HepG2 (cell line): ENCODE results near the gene TBX6. TPM values are rescaled to one million over a fixed set of nuclear protein-coding genes. Genes with fewer than 3 reads are reported as not detected.

ENCODE experiments used
- ARID2 ChIP-seq: sonication (generic); formaldehyde crosslinking; IDR thresholded peaks from 2 replicates; pipeline ENCODE4 v1.8.1; 2022; ENCODE audit warnings: mild to moderate bottlenecking, missing genetic modification reagents, borderline replicate concordance
- ESRRA ChIP-seq: sonication (generic); formaldehyde crosslinking; IDR thresholded peaks from 2 replicates; pipeline ENCODE4 v1.5.1; 2020; ENCODE audit warnings: mild to moderate bottlenecking, low read depth, missing genetic modification reagents
- GLI4 ChIP-seq: sonication (generic); formaldehyde crosslinking; IDR thresholded peaks from 2 replicates; pipeline ENCODE4 v1.5.1; 2020; ENCODE audit warnings: missing genetic modification reagents, mild to moderate bottlenecking, moderate library complexity, borderline replicate concordance
- MAFG ChIP-seq: sonication (generic); formaldehyde crosslinking; IDR thresholded peaks from 2 replicates; pipeline ENCODE4 v1.5.1; 2020; ENCODE audit warnings: mild to moderate bottlenecking, missing genetic modification reagents
- POLR2A ChIP-seq, 2 experiments: IDR thresholded peaks; 2 replicates each; pipeline ENCODE4 v1.6.1; 2011; ENCODE audit warnings: low read depth in 2 of 2, low read length in 2 of 2, mild to moderate bottlenecking in 1 of 2, moderate library complexity in 1 of 2; ENCODE audit not compliant: insufficient read depth in 1 of 2
- SMAD3 ChIP-seq: sonication (generic); formaldehyde crosslinking; IDR thresholded peaks from 2 replicates; pipeline ENCODE4 v1.4.0; 2020; ENCODE audit warnings: missing genetic modification reagents
- TEAD3 ChIP-seq: optimal IDR thresholded peaks from 2 replicates; pipeline ENCODE3; 2016; ENCODE audit warnings: borderline replicate concordance
- U2AF1 ChIP-seq: fragments of 200-400 bp; formaldehyde crosslinking; optimal IDR thresholded peaks from 2 replicates; pipeline ENCODE3; 2017; ENCODE audit warnings: mild to moderate bottlenecking, low read depth, low read length
- ZFP82 ChIP-seq: sonication (generic); formaldehyde crosslinking; IDR thresholded peaks from 2 replicates; pipeline ENCODE4 v1.5.1; 2020; ENCODE audit warnings: mild to moderate bottlenecking, missing genetic modification reagents, borderline replicate concordance
- ZKSCAN5 ChIP-seq: sonication (generic); formaldehyde crosslinking; IDR thresholded peaks from 2 replicates; pipeline ENCODE4 v1.5.1; 2020; ENCODE audit warnings: mild to moderate bottlenecking, missing genetic modification reagents
- ZMYM2 ChIP-seq: sonication (generic); formaldehyde crosslinking; IDR thresholded peaks from 2 replicates; pipeline ENCODE4 v1.8.0; 2022; ENCODE audit warnings: mild to moderate bottlenecking, missing genetic modification reagents
- ZNF232 ChIP-seq: sonication (generic); formaldehyde crosslinking; IDR thresholded peaks from 2 replicates; pipeline ENCODE4 v1.4.0; 2020; ENCODE audit warnings: missing genetic modification reagents, borderline replicate concordance
- ZNF7 ChIP-seq: IDR thresholded peaks from 2 replicates; pipeline ENCODE4 v1.6.1; 2016; ENCODE audit warnings: missing biosample characterization, missing genetic modification reagents
- ZNF879 ChIP-seq: sonication (generic); formaldehyde crosslinking; IDR thresholded peaks from 2 replicates; pipeline ENCODE4 v1.8.1; 2023; ENCODE audit warnings: missing genetic modification reagents
- polyA plus RNA-seq, 8 experiments: library from polyadenylated mRNA; depleted of rRNA in 3 of 8; stranded (reverse) in 7 of 8; unstranded in 1 of 8; fragments of >200 nt; fragmentation: Illumina TruSeq in 4 of 8; extraction: Trizol in 4 of 8; gene quantifications; 2 replicates each; pipeline versions ENCODE4 v1.2.1 to v1.2.3, GENCODE V29; 2011 to 2016; ENCODE audit warnings: low read depth in 4 of 8, missing spikeins in 1 of 8, mixed read lengths in 1 of 8; ENCODE audit not compliant: insufficient read depth in 1 of 8
- total RNA-seq, 5 experiments: library from RNA; depleted of rRNA; stranded (reverse); fragments of >200 nt; fragmentation: Illumina TruSeq; extraction: Trizol; gene quantifications; 2 replicates each; pipeline ENCODE4 v1.2.3, GENCODE V29; 2016; ENCODE audit warnings: low read depth in 1 of 5
- TF ChIP-seq, protein P1 (sequence below): sonication (generic); formaldehyde crosslinking; conservative IDR thresholded peaks from 2 replicates; pipeline ENCODE4 v1.5.0; 2020; ENCODE audit warnings: missing genetic modification reagents
- TF ChIP-seq, protein P2 (sequence below): sonication (generic); formaldehyde crosslinking; IDR thresholded peaks from 2 replicates; pipeline ENCODE4 v1.4.0; 2020; ENCODE audit warnings: missing genetic modification reagents, borderline replicate concordance
- TF ChIP-seq, protein P3 (sequence below): sonication (generic); formaldehyde crosslinking; IDR thresholded peaks from 2 replicates; pipeline ENCODE4 v1.4.0; 2020; ENCODE audit warnings: mild to moderate bottlenecking, missing genetic modification reagents
- TF ChIP-seq, protein P4 (sequence below): sonication (generic); formaldehyde crosslinking; IDR thresholded peaks from 2 replicates; pipeline ENCODE4 v1.8.0; 2022; ENCODE audit warnings: mild to moderate bottlenecking, missing genetic modification reagents, borderline replicate concordance
- TF ChIP-seq, protein P5 (sequence below): sonication (generic); formaldehyde crosslinking; IDR thresholded peaks from 2 replicates; pipeline ENCODE4 v1.4.0; 2020; ENCODE audit warnings: missing genetic modification reagents

TBX6 gene
- total and polyA plus RNA-seq, 2 of the 13 experiments (the other 11 are each of a cell fraction or from before 2014, with no cell fraction given), result 0.24 to 0.42 TPM

DNA sequence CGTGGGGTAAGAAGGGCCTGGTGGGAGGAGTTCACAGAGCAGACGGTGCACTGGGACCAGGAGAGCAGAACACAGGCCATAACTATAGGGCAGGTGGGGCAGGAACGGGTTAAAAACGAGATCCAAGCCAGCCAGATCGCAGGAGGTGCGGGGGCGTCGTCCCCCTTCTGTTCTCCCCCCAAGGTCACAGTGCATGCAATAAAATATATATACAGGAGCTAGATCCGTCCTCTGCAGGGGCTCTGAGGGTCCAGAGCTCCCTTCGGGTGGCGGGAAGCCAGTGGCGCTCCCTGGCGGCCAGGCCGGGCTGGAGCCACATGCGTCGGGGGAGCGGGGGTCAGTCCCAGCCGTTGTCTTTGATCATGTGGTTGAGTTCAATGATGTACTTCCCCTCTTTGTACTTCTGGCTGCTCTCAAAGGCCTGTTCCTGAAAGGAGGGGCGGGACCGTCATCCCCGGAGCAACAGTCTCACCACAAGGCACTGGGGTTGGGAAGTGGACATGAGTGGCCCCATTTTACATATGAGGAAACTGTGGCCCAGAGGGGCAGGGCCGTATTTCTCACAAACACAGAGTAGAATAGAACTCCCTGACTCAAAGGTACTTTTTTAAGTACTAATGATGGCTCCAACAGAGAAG is 768 bp upstream of the TBX6 start (continued):
- TF ChIP-seq, protein P1, sequence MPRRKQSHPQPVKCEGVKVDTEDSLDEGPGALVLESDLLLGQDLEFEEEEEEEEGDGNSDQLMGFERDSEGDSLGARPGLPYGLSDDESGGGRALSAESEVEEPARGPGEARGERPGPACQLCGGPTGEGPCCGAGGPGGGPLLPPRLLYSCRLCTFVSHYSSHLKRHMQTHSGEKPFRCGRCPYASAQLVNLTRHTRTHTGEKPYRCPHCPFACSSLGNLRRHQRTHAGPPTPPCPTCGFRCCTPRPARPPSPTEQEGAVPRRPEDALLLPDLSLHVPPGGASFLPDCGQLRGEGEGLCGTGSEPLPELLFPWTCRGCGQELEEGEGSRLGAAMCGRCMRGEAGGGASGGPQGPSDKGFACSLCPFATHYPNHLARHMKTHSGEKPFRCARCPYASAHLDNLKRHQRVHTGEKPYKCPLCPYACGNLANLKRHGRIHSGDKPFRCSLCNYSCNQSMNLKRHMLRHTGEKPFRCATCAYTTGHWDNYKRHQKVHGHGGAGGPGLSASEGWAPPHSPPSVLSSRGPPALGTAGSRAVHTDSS (CRISPR knock-in tag), result no peak
- TF ChIP-seq ESRRA (peak; percentile 65; the same call in 1 of the 2 replicates), ZMYM2 (peak; percentile 95), MAFG (CRISPR knock-in tag) (no peak), ZNF232 (CRISPR knock-in tag) (no peak; the same call in 1 of the 2 replicates), ARID2 (CRISPR knock-in tag) (no peak), POLR2A (IDR thresholded peaks at IDR 0.05; ENCODE audit: insufficient read depth in 1 of 2, low read depth in 2 of 2, low read length in 2 of 2) (peak in 1 of 2 experiments; percentile 60; a peak in 1 of 4 replicates), ZNF879 (CRISPR knock-in tag) (peak; percentile 78; the same call in 1 of the 2 replicates), U2AF1 (no peak), ZNF7 (CRISPR knock-in tag) (no peak), ZKSCAN5 (CRISPR knock-in tag) (no peak), SMAD3 (peak; percentile 60), GLI4 (no peak), TEAD3 (CRISPR knock-in tag) (peak; percentile 39), ZFP82 (CRISPR knock-in tag) (no peak)
- TF ChIP-seq, protein P2, sequence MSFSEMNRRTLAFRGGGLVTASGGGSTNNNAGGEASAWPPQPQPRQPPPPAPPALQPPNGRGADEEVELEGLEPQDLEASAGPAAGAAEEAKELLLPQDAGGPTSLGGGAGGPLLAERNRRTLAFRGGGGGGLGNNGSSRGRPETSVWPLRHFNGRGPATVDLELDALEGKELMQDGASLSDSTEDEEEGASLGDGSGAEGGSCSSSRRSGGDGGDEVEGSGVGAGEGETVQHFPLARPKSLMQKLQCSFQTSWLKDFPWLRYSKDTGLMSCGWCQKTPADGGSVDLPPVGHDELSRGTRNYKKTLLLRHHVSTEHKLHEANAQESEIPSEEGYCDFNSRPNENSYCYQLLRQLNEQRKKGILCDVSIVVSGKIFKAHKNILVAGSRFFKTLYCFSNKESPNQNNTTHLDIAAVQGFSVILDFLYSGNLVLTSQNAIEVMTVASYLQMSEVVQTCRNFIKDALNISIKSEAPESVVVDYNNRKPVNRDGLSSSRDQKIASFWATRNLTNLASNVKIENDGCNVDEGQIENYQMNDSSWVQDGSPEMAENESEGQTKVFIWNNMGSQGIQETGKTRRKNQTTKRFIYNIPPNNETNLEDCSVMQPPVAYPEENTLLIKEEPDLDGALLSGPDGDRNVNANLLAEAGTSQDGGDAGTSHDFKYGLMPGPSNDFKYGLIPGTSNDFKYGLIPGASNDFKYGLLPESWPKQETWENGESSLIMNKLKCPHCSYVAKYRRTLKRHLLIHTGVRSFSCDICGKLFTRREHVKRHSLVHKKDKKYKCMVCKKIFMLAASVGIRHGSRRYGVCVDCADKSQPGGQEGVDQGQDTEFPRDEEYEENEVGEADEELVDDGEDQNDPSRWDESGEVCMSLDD (CRISPR knock-in tag), result peak; percentile 82; the same call in 1 of the 2 replicates
- TF ChIP-seq, protein P3, sequence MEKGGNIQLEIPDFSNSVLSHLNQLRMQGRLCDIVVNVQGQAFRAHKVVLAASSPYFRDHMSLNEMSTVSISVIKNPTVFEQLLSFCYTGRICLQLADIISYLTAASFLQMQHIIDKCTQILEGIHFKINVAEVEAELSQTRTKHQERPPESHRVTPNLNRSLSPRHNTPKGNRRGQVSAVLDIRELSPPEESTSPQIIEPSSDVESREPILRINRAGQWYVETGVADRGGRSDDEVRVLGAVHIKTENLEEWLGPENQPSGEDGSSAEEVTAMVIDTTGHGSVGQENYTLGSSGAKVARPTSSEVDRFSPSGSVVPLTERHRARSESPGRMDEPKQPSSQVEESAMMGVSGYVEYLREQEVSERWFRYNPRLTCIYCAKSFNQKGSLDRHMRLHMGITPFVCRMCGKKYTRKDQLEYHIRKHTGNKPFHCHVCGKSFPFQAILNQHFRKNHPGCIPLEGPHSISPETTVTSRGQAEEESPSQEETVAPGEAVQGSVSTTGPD (CRISPR knock-in tag), result peak; percentile 52; the same call in 1 of the 2 replicates
- TF ChIP-seq, protein P4, sequence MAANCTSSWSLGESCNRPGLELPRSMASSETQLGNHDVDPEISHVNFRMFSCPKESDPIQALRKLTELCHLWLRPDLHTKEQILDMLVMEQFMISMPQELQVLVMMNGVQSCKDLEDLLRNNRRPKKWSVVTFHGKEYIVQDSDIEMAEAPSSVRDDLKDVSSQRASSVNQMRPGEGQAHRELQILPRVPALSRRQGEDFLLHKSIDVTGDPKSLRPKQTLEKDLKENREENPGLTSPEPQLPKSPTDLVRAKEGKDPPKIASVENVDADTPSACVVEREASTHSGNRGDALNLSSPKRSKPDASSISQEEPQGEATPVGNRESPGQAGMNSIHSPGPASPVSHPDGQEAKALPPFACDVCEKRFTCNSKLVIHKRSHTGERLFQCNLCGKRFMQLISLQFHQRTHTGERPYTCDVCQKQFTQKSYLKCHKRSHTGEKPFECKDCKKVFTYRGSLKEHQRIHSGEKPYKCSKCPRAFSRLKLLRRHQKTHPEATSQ, result no peak
- TF ChIP-seq, protein P5, sequence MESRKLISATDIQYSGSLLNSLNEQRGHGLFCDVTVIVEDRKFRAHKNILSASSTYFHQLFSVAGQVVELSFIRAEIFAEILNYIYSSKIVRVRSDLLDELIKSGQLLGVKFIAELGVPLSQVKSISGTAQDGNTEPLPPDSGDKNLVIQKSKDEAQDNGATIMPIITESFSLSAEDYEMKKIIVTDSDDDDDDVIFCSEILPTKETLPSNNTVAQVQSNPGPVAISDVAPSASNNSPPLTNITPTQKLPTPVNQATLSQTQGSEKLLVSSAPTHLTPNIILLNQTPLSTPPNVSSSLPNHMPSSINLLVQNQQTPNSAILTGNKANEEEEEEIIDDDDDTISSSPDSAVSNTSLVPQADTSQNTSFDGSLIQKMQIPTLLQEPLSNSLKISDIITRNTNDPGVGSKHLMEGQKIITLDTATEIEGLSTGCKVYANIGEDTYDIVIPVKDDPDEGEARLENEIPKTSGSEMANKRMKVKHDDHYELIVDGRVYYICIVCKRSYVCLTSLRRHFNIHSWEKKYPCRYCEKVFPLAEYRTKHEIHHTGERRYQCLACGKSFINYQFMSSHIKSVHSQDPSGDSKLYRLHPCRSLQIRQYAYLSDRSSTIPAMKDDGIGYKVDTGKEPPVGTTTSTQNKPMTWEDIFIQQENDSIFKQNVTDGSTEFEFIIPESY, result peak; percentile 87
